HL-60 (cell line): Measurements from ENCODE around the gene SLC36A2.

Experiments
- DNase-seq, 2 experiments: peaks; one replicate each; pipeline ENCODE4 v3.0.0-alpha.2; 2010 to 2020; ENCODE audit warnings: low read depth in 1 of 2, low spot score in 1 of 2
- H3K27ac ChIP-seq: fragments of 250-450 bp; sonication (Bioruptor Pico); replicated peaks from 2 replicates; pipeline ENCODE4 v1.5.1; 2020; ENCODE audit warnings: mild to moderate bottlenecking, moderate library complexity
- H3K27me3 ChIP-seq: fragments of 250-450 bp; sonication (Bioruptor Pico); 2 replicates; pipeline ENCODE4 v1.5.1; 2021; ENCODE audit warnings: mild to moderate bottlenecking, moderate library complexity; ENCODE audit not compliant: insufficient read depth, poor library complexity, severe bottlenecking
- H3K4me3 ChIP-seq: replicated peaks from 2 replicates; pipeline ENCODE4 v1.5.1; 2011; ENCODE audit warnings: mild to moderate bottlenecking, control low read depth, low read length; ENCODE audit not compliant: insufficient read depth
- CTCF ChIP-seq: IDR thresholded peaks from one replicate; pipeline ENCODE4 v1.5.1; 2011; ENCODE audit warnings: low read length, control low read depth, inconsistent platforms; ENCODE audit not compliant: insufficient read depth
- GABPA ChIP-seq: IDR thresholded peaks from 2 replicates; pipeline ENCODE4 v1.6.1; 2012; ENCODE audit warnings: low read depth
- POLR2AphosphoS5 ChIP-seq: IDR thresholded peaks from 2 replicates; pipeline ENCODE4 v1.6.1; 2012; ENCODE audit warnings: low read depth
- REST ChIP-seq: IDR thresholded peaks from 2 replicates; pipeline ENCODE4 v1.6.1; 2012; ENCODE audit warnings: low read depth; ENCODE audit not compliant: insufficient replicate concordance
- SPI1 ChIP-seq: IDR thresholded peaks from 2 replicates; pipeline ENCODE4 v1.6.1; 2012; ENCODE audit warnings: low read depth, mild to moderate bottlenecking, borderline replicate concordance

The SLC36A2 gene

DNA sequence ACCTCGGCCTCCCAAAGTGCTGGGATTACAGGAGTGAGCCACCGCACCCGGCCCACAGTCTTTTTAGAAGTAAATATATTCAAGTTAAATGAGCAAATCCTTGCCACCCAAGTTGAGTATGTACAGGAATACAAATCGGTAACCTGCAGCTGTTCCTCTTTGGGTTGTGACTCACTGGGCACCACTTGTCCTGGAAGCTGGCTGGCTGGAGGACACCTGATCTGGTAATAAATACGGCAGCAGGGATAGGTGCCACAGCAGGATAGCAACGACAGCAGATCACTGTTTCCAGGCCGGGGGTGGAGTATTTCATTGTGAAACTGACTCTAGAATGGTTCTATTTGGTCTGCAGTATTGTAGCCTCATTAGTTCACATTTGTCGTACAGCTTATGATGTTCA, 35.7 kb upstream of the SLC36A2 start:
- no peak overlapping the region for H3K27ac ChIP-seq
- TF ChIP-seq REST: no peak
- TF ChIP-seq SPI1: no peak
- no peak for TF ChIP-seq CTCF
- no peak for TF ChIP-seq POLR2AphosphoS5
- no peak for TF ChIP-seq GABPA
- H3K4me3 ChIP-seq: no peak overlapping the region
- H3K27me3 ChIP-seq: no peaks in the 10 kb centered on the region
- no peak for DNase-seq

DNA sequence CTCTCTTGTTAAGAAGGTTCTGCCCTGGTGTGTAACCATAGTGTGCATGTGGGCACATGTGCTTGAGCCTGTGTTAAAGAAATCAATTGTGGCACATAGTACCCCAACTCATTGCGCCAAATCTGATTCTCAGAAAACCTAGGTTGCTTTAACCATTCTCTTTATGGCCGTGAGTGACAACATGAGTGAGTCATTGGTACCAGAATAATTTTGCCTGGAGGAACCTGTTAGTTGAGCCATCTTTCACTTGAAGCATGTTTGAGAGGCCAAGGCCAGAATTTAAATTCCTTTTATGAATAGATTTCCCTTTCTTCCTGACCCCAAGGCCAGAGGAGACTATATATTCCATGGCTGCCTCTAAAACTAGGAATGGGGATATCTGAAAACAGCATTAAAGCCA, 35.2 kb upstream of the SLC36A2 start:
- Histone ChIP-seq H3K4me3 (no peak overlapping the region), H3K27me3 (no peaks in the 10 kb centered on the region), H3K27ac (no peak overlapping the region)
- TF ChIP-seq CTCF: no peak
- TF ChIP-seq POLR2AphosphoS5: no peak
- TF ChIP-seq REST: no peak
- TF ChIP-seq GABPA: no peak
- no peak for TF ChIP-seq SPI1
- DNase-seq: no peak

DNA sequence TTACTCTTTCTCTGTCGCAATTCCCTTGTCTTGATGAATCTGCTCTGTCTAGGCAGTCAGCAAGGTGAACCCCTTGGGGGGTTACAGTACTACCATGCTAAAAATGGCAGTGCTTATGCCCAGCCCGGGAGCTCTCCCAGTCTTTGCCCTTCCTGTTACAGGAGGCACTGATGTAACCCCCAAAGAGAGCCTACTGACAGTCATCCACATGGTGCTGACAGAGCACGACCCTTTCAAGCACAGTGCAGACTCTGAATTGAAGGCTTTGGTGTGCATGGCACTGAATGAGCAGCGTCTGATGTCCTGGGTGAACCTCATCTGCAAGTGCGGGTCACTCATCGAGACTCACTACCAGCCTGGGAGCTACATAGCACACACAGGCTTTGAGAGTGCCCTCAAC, 34.5 kb upstream of the SLC36A2 start:
- Histone ChIP-seq H3K27ac (no peak overlapping the region), H3K4me3 (no peak overlapping the region), H3K27me3 (no peaks in the 10 kb centered on the region)
- TF ChIP-seq POLR2AphosphoS5 (no peak), REST (no peak), SPI1 (no peak), GABPA (no peak)
- DNase-seq: no peak

DNA sequence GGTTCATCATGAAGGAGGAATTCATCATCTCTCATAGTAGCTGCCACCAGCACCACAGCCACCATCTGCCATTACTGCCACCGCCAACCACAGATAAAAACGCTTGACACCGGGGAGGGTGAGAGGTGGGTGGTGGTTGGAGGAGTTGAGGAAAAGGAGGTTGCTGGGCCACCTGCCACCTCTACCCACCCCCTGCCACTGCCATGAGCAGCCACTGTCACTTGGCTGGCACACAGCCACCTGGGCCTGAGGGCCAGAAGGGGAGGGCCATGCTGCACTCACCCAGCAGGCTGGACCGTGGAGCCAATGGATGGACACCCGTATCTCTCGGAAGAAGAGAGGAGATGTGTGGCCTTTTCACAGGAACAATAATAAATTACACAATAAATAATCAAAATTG, 31.3 kb upstream of the SLC36A2 start:
- no peak overlapping the region for H3K27ac ChIP-seq
- TF ChIP-seq SPI1 (no peak), POLR2AphosphoS5 (no peak), CTCF (no peak), REST (no peak), GABPA (no peak)
- no peak for DNase-seq

More for the DNA sequence above, 31.3 kb upstream of the SLC36A2 start:
- Histone ChIP-seq H3K27me3 (no peaks in the 10 kb centered on the region), H3K4me3 (no peak overlapping the region)
